ENCODE measurements around the gene MYADM.

The MYADM gene

GRCh38 chr19:53849237-53849676 lies 18.4 kb upstream of the MYADM start:
- Histone ChIP-seq H3K9me3 (ENCODE audit: control extremely low read depth in 1 of 5, control insufficient read depth in 4 of 5, insufficient read depth in 2 of 5, low read depth in 1 of 5, low read length in 4 of 5) (no peaks in the 10 kb centered on the region), H3K4me1 (ENCODE audit: control extremely low read depth in 1 of 4, control insufficient read depth in 4 of 4, insufficient read depth in 4 of 4, low read length in 3 of 4) (peaks cover 10 to 21% (median 13%) of the 10 kb centered on the region in 4 experiments), H3K36me3 (ENCODE audit: control insufficient read depth in 4 of 4, insufficient read depth in 4 of 4, low read length in 3 of 4) (no peaks in the 10 kb centered on the region), H3K27ac (ENCODE audit: insufficient read depth in 1 of 2, low read depth in 1 of 2, low read length in 2 of 2, poor library complexity in 1 of 2, severe bottlenecking in 2 of 2) (no peak overlapping the region), H3K4me3 (ENCODE audit: control insufficient read depth in 1 of 7, extremely low read depth in 1 of 7, insufficient read depth in 4 of 7, low read depth in 2 of 7, low read length in 6 of 7) (peak overlapping the region in 2 of 7 experiments; percentile 26 to 36), H3K27me3 (replicated peaks in 2 of 5; ENCODE audit: control insufficient read depth in 4 of 5, insufficient read depth in 5 of 5, low read length in 4 of 5) (peaks cover 0 to 23% (median 3%) of the 10 kb centered on the region in 5 experiments)
- POLR2A ChIA-PET: no interaction called here
- peak in 2 of 3 donors; percentile 61 to 66 for DNase-seq
- CTCF ChIA-PET: interaction anchor here (1.1 to 1.8 kb wide), 3 partner anchors 10 to 181 kb away, joined by 3 to 6 read pairs (median 5); no protein-coding TSS in a partner anchor
- WGBS (ENCODE audit: insufficient coverage): 28% methylated on average over 11 of the region's 11 CpGs

- CTCF ChIA-PET: interaction anchor here (0.8 to 2.7 kb wide), 9 partner anchors 10 to 170 kb away, joined by 3 to 13 read pairs (median 4); partner anchors contain the start of gene MYADM
- Histone ChIP-seq H3K27ac (ENCODE audit: insufficient read depth in 1 of 2, low read depth in 1 of 2, low read length in 2 of 2, poor library complexity in 1 of 2, severe bottlenecking in 2 of 2) (no peak overlapping the region), H3K4me3 (ENCODE audit: control insufficient read depth in 1 of 7, extremely low read depth in 1 of 7, insufficient read depth in 4 of 7, low read depth in 2 of 7, low read length in 6 of 7) (no peak overlapping the region), H3K9me3 (ENCODE audit: control extremely low read depth in 1 of 5, control insufficient read depth in 4 of 5, insufficient read depth in 2 of 5, low read depth in 1 of 5, low read length in 4 of 5) (no peaks in the 10 kb centered on the region), H3K36me3 (ENCODE audit: control insufficient read depth in 4 of 4, insufficient read depth in 4 of 4, low read length in 3 of 4) (no peaks in the 10 kb centered on the region), H3K4me1 (ENCODE audit: control extremely low read depth in 1 of 4, control insufficient read depth in 4 of 4, insufficient read depth in 4 of 4, low read length in 3 of 4) (peaks cover 10 to 21% (median 13%) of the 10 kb centered on the region in 4 experiments), H3K27me3 (replicated peaks in 2 of 5; ENCODE audit: control insufficient read depth in 4 of 5, insufficient read depth in 5 of 5, low read length in 4 of 5) (peaks cover 0 to 11% (median 2%) of the 10 kb centered on the region in 5 experiments)
- 100% methylated on average over 1 of the region's 2 CpGs for WGBS (ENCODE audit: insufficient coverage)
- POLR2A ChIA-PET: interaction anchor here (1.3 to 1.9 kb wide), 2 partner anchors 15 to 20 kb away, joined by 4 to 9 read pairs; partner anchors contain the start of gene MYADM
- DNase-seq: no peak
These were observed 14.0 kb upstream of the MYADM start for GRCh38 chr19:53853707-53854106.

- Histone ChIP-seq H3K27me3 (replicated peaks in 2 of 5; ENCODE audit: control insufficient read depth in 4 of 5, insufficient read depth in 5 of 5, low read length in 4 of 5) (no peaks in the 10 kb centered on the region), H3K9me3 (ENCODE audit: control extremely low read depth in 1 of 5, control insufficient read depth in 4 of 5, insufficient read depth in 2 of 5, low read depth in 1 of 5, low read length in 4 of 5) (no peaks in the 10 kb centered on the region), H3K4me1 (ENCODE audit: control extremely low read depth in 1 of 4, control insufficient read depth in 4 of 4, insufficient read depth in 4 of 4, low read length in 3 of 4) (peaks cover 5 to 32% (median 22%) of the 10 kb centered on the region in 4 experiments), H3K4me3 (ENCODE audit: control insufficient read depth in 1 of 7, extremely low read depth in 1 of 7, insufficient read depth in 4 of 7, low read depth in 2 of 7, low read length in 6 of 7) (no peak overlapping the region), H3K27ac (ENCODE audit: insufficient read depth in 1 of 2, low read depth in 1 of 2, low read length in 2 of 2, poor library complexity in 1 of 2, severe bottlenecking in 2 of 2) (no peak overlapping the region), H3K36me3 (ENCODE audit: control insufficient read depth in 4 of 4, insufficient read depth in 4 of 4, low read length in 3 of 4) (no peaks in the 10 kb centered on the region)
- CTCF ChIA-PET: no interaction called here
- 96% methylated on average over 6 of the region's 6 CpGs for WGBS (ENCODE audit: insufficient coverage)
- DNase-seq: no peak
- POLR2A ChIA-PET: no interaction called here
These were observed 3.3 kb upstream of the MYADM start for GRCh38 chr19:53864308-53864836.

- H3K4me1 ChIP-seq (ENCODE audit: control extremely low read depth in 1 of 4, control insufficient read depth in 4 of 4, insufficient read depth in 4 of 4, low read length in 3 of 4): peaks cover 5 to 35% (median 25%) of the 10 kb centered on the region in 4 experiments
- H3K36me3 ChIP-seq (ENCODE audit: control insufficient read depth in 4 of 4, insufficient read depth in 4 of 4, low read length in 3 of 4): no peaks in the 10 kb centered on the region
- no peaks in the 10 kb centered on the region for H3K27me3 ChIP-seq (replicated peaks in 2 of 5; ENCODE audit: control insufficient read depth in 4 of 5, insufficient read depth in 5 of 5, low read length in 4 of 5)
- DNase-seq: peak; percentile 50 to 78 (median 72)
- H3K9me3 ChIP-seq (ENCODE audit: control extremely low read depth in 1 of 5, control insufficient read depth in 4 of 5, insufficient read depth in 2 of 5, low read depth in 1 of 5, low read length in 4 of 5): no peaks in the 10 kb centered on the region
- peak overlapping the region; percentile 94 to 99 for H3K27ac ChIP-seq (ENCODE audit: insufficient read depth in 1 of 2, low read depth in 1 of 2, low read length in 2 of 2, poor library complexity in 1 of 2, severe bottlenecking in 2 of 2)
- H3K4me3 ChIP-seq (ENCODE audit: control insufficient read depth in 1 of 7, extremely low read depth in 1 of 7, insufficient read depth in 4 of 7, low read depth in 2 of 7, low read length in 6 of 7): peak overlapping the region in 5 of 7 experiments; percentile 44 to 81 (median 65)
- ChIA-PET POLR2A (interaction anchor here (0.6 to 2.4 kb wide), 3 partner anchors 11 to 155 kb away, joined by 3 to 13 read pairs (median 4); no protein-coding TSS in a partner anchor), CTCF (interaction anchor here (1.0 to 2.5 kb wide), 4 partner anchors 10 to 24 kb away, joined by 6 to 12 read pairs (median 8); no protein-coding TSS in a partner anchor)
- 59% methylated on average over 7 of the region's 9 CpGs for WGBS (ENCODE audit: insufficient coverage)
These were observed 2.2 kb upstream of the MYADM start for GRCh38 chr19:53865523-53865917.

GRCh38 chr19:53865918-53866864 lies 1.5 kb upstream of the MYADM start:
- Histone ChIP-seq H3K36me3 (ENCODE audit: control insufficient read depth in 4 of 4, insufficient read depth in 4 of 4, low read length in 3 of 4) (peaks cover 0 to 4% (median 0%) of the 10 kb centered on the region in 4 experiments), H3K9me3 (ENCODE audit: control extremely low read depth in 1 of 5, control insufficient read depth in 4 of 5, insufficient read depth in 2 of 5, low read depth in 1 of 5, low read length in 4 of 5) (no peaks in the 10 kb centered on the region), H3K27me3 (replicated peaks in 2 of 5; ENCODE audit: control insufficient read depth in 4 of 5, insufficient read depth in 5 of 5, low read length in 4 of 5) (no peaks in the 10 kb centered on the region), H3K4me1 (ENCODE audit: control extremely low read depth in 1 of 4, control insufficient read depth in 4 of 4, insufficient read depth in 4 of 4, low read length in 3 of 4) (peaks cover 5 to 42% (median 31%) of the 10 kb centered on the region in 4 experiments), H3K27ac (ENCODE audit: insufficient read depth in 1 of 2, low read depth in 1 of 2, low read length in 2 of 2, poor library complexity in 1 of 2, severe bottlenecking in 2 of 2) (peak overlapping the region; percentile 94 to 99), H3K4me3 (ENCODE audit: control insufficient read depth in 1 of 7, extremely low read depth in 1 of 7, insufficient read depth in 4 of 7, low read depth in 2 of 7, low read length in 6 of 7) (peak overlapping the region in 6 of 7 experiments; percentile 42 to 81 (median 65))
- peak; percentile 72 to 78 (median 77) for DNase-seq
- WGBS (ENCODE audit: insufficient coverage): 2% methylated on average over 36 of the region's 50 CpGs
- ChIA-PET POLR2A (interaction anchor here (0.6 to 2.4 kb wide), 4 partner anchors 11 to 154 kb away, joined by 3 to 13 read pairs (median 4); no protein-coding TSS in a partner anchor), CTCF (interaction anchor here (1.0 to 2.5 kb wide), 5 partner anchors 10 to 25 kb away, joined by 4 to 12 read pairs (median 7); no protein-coding TSS in a partner anchor)

- ChIA-PET CTCF (interaction anchor here (0.6 to 2.5 kb wide), 5 partner anchors 10 to 1338 kb away, joined by 3 to 12 read pairs (median 6); no protein-coding TSS in a partner anchor), POLR2A (interaction anchor here (1.5 to 2.4 kb wide), 2 partner anchors 10 to 12 kb away, joined by 4 to 13 read pairs; no protein-coding TSS in a partner anchor)
- H3K27me3 ChIP-seq (replicated peaks in 2 of 5; ENCODE audit: control insufficient read depth in 4 of 5, insufficient read depth in 5 of 5, low read length in 4 of 5): no peaks in the 10 kb centered on the region
- H3K27ac ChIP-seq (ENCODE audit: insufficient read depth in 1 of 2, low read depth in 1 of 2, low read length in 2 of 2, poor library complexity in 1 of 2, severe bottlenecking in 2 of 2): peak overlapping the region; percentile 94 to 99
- H3K36me3 ChIP-seq (ENCODE audit: control insufficient read depth in 4 of 4, insufficient read depth in 4 of 4, low read length in 3 of 4): peaks cover 0 to 7% (median 0%) of the 10 kb centered on the region in 4 experiments
- no peaks in the 10 kb centered on the region for H3K9me3 ChIP-seq (ENCODE audit: control extremely low read depth in 1 of 5, control insufficient read depth in 4 of 5, insufficient read depth in 2 of 5, low read depth in 1 of 5, low read length in 4 of 5)
- H3K4me1 ChIP-seq (ENCODE audit: control extremely low read depth in 1 of 4, control insufficient read depth in 4 of 4, insufficient read depth in 4 of 4, low read length in 3 of 4): peaks cover 5 to 47% (median 37%) of the 10 kb centered on the region in 4 experiments
- WGBS (ENCODE audit: insufficient coverage): 71% methylated on average over 9 of the region's 14 CpGs
- H3K4me3 ChIP-seq (ENCODE audit: control insufficient read depth in 1 of 7, extremely low read depth in 1 of 7, insufficient read depth in 4 of 7, low read depth in 2 of 7, low read length in 6 of 7): peak overlapping the region; percentile 20 to 81 (median 65)
- no peak for DNase-seq
These were observed 838 bp upstream of the MYADM start for GRCh38 chr19:53866865-53867224.

Data from common myeloid progenitor, CD34-positive (primary cell).